Measurements from ENCODE around the gene KRT4. TPM values are rescaled to one million over a fixed set of nuclear protein-coding genes. Genes with fewer than 3 reads are reported as not detected.

The KRT4 gene
- total RNA-seq, 2 donors from 2014 or later = not detected

DNA sequence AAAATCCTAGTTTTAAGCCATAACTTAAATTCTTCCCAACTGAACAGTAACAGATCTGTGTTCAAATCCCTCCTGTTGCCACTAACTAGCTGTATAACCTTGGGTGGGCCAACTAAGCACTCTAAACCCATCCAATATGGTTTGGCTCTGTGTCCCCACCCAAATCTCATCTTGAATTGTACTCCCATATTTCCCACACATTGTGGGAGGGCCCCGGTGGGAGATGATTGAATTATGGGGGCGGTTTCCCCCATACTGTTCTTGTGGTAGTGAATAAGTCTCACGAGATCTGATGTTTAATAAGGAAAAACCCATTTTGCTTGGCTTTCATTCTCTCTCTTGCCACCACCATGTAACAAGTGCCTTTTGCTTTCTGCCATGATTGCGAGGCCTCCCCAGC, 1.2 kb upstream of the KRT4 start:
- Histone ChIP-seq H3K27me3 (ENCODE audit: control insufficient read depth, insufficient read depth, low read length, poor library complexity, severe bottlenecking) (no peaks in the 10 kb centered on the region), H3K27ac (ENCODE audit: low read depth, low read length) (no peak overlapping the region), H3K9me3 (ENCODE audit: control insufficient read depth, low read length) (no peaks in the 10 kb centered on the region), H3K9ac (ENCODE audit: extremely low read depth, low read length, poor library complexity, severe bottlenecking) (no peak overlapping the region), H3K4me1 (ENCODE audit: control insufficient read depth, insufficient read depth, low read length) (peaks cover 7% of the 10 kb centered on the region), H3K36me3 (ENCODE audit: control insufficient read depth, insufficient read depth, low read length) (no peaks in the 10 kb centered on the region), H3K4me3 (ENCODE audit: low read length) (no peak overlapping the region)
- Mint-ChIP-seq H3K36me3 (ENCODE audit: low read depth) (no peaks in the 10 kb centered on the region), H3K4me3 (no peak overlapping the region), H3K27ac (no peak overlapping the region), H3K9me3 (no peaks in the 10 kb centered on the region), H3K4me1 (peaks cover 11% of the 10 kb centered on the region), H3K27me3 (ENCODE audit: insufficient read depth) (peaks cover 2% of the 10 kb centered on the region)
- DNase-seq = no peak
- TF ChIP-seq, protein P1, sequence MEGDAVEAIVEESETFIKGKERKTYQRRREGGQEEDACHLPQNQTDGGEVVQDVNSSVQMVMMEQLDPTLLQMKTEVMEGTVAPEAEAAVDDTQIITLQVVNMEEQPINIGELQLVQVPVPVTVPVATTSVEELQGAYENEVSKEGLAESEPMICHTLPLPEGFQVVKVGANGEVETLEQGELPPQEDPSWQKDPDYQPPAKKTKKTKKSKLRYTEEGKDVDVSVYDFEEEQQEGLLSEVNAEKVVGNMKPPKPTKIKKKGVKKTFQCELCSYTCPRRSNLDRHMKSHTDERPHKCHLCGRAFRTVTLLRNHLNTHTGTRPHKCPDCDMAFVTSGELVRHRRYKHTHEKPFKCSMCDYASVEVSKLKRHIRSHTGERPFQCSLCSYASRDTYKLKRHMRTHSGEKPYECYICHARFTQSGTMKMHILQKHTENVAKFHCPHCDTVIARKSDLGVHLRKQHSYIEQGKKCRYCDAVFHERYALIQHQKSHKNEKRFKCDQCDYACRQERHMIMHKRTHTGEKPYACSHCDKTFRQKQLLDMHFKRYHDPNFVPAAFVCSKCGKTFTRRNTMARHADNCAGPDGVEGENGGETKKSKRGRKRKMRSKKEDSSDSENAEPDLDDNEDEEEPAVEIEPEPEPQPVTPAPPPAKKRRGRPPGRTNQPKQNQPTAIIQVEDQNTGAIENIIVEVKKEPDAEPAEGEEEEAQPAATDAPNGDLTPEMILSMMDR (conservative IDR thresholded peaks at IDR 0.05) = no peak
- WGBS, 2 experiments (ENCODE audit: insufficient coverage in 1 of 2, insufficient read length in 1 of 2) = 85 to 100% methylated on average over 2 to 3 of the region's 4 CpGs

DNA sequence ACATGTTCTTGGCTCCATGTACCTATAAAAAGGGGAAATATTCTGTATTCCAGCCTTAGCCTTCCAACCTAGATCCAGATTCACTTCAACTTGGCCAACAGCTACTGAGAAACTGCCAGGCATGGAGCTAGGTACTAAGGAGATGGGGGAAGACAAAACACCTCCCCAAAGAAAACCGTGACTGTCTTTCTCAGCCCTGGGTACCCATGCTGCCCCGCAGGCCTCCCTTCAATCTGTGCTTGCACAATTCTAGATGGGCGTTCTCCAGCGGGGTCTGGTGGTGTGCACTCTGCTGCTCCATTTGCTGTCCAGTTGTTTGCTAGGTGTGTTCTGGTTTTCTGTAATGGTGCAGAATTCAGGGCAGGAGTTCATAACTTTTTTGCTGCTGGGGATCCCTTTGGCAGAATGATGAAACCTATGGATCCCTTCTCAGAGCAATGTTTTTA, 817 bp upstream of the KRT4 start:
- Histone ChIP-seq H3K9me3 (ENCODE audit: control insufficient read depth, low read length) (no peaks in the 10 kb centered on the region), H3K36me3 (ENCODE audit: control insufficient read depth, insufficient read depth, low read length) (no peaks in the 10 kb centered on the region), H3K4me1 (ENCODE audit: control insufficient read depth, insufficient read depth, low read length) (peaks cover 7% of the 10 kb centered on the region), H3K4me3 (ENCODE audit: low read length) (no peak overlapping the region), H3K27ac (ENCODE audit: low read depth, low read length) (no peak overlapping the region), H3K27me3 (ENCODE audit: control insufficient read depth, insufficient read depth, low read length, poor library complexity, severe bottlenecking) (no peaks in the 10 kb centered on the region), H3K9ac (ENCODE audit: extremely low read depth, low read length, poor library complexity, severe bottlenecking) (no peak overlapping the region)
- no peak for DNase-seq
- TF ChIP-seq, protein P1 (conservative IDR thresholded peaks at IDR 0.05) = no peak
- Mint-ChIP-seq H3K27me3 (ENCODE audit: insufficient read depth) (peaks cover 3% of the 10 kb centered on the region), H3K9me3 (no peaks in the 10 kb centered on the region), H3K36me3 (ENCODE audit: low read depth) (no peaks in the 10 kb centered on the region), H3K4me3 (no peak overlapping the region), H3K4me1 (peaks cover 11% of the 10 kb centered on the region), H3K27ac (no peak overlapping the region)
- WGBS, 2 experiments (ENCODE audit: insufficient coverage in 1 of 2, insufficient read length in 1 of 2) = 20 to 77% methylated on average over 1 to 4 of the region's 4 CpGs

DNA sequence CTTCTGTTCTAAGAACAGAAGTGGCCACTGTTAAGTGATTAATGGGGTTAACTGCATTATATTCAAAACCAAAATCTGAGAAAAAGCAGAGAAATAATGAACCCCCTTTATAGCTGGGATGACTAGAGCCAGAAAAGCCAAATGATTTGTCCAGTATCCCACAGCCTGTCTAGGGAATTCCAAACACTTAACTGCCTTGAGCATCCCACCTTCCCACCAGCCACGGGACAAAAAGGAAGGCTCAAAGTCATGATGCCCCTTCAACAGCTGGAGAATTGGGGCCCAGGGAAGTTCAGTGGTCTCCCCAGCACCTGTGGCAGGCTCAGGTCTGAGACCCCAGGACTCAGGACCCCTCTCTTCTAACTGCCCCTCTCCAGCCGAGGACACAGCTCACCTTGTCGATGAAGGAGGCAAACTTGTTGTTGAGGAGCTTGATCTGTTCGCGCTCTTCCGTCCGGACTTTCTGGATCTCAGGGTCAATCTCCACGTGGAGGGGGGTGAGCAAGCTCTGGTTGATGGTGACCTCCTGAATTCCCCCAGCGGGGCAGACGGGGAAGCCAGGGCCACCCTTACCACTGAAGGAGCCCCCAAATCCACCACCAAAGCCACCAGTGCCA, 605 bp downstream of the KRT4 start:
- Mint-ChIP-seq H3K27me3 (ENCODE audit: insufficient read depth) (peaks cover 14% of the 10 kb centered on the region), H3K9me3 (no peaks in the 10 kb centered on the region), H3K36me3 (ENCODE audit: low read depth) (no peaks in the 10 kb centered on the region), H3K4me3 (no peak overlapping the region), H3K27ac (no peak overlapping the region), H3K4me1 (peaks cover 5% of the 10 kb centered on the region)
- TF ChIP-seq, protein P1 (conservative IDR thresholded peaks at IDR 0.05) = no peak
- H3K4me1 ChIP-seq (ENCODE audit: control insufficient read depth, insufficient read depth, low read length) = no peaks in the 10 kb centered on the region
- no peak overlapping the region for H3K4me3 ChIP-seq (ENCODE audit: low read length)
- 96 to 100% methylated on average over 6 to 10 of the region's 10 CpGs for WGBS, 2 experiments (ENCODE audit: insufficient coverage in 1 of 2, insufficient read length in 1 of 2)
- H3K27ac ChIP-seq (ENCODE audit: low read depth, low read length) = no peak overlapping the region
- no peaks in the 10 kb centered on the region for H3K9me3 ChIP-seq (ENCODE audit: control insufficient read depth, low read length)
- H3K27me3 ChIP-seq (ENCODE audit: control insufficient read depth, insufficient read depth, low read length, poor library complexity, severe bottlenecking) = no peaks in the 10 kb centered on the region
- H3K36me3 ChIP-seq (ENCODE audit: control insufficient read depth, insufficient read depth, low read length) = no peaks in the 10 kb centered on the region
- no peak for DNase-seq
- H3K9ac ChIP-seq (ENCODE audit: extremely low read depth, low read length, poor library complexity, severe bottlenecking) = no peak overlapping the region
